Measurements from ENCODE around the gene GFY. TPM values are rescaled to one million over a fixed set of nuclear protein-coding genes. Genes with fewer than 3 reads are reported as not detected.

The GFY gene
- total and polyA plus RNA-seq, 2 donors (not counting 3 experiments of a cell fraction or from before 2014, with no cell fraction given): not detected

DNA sequence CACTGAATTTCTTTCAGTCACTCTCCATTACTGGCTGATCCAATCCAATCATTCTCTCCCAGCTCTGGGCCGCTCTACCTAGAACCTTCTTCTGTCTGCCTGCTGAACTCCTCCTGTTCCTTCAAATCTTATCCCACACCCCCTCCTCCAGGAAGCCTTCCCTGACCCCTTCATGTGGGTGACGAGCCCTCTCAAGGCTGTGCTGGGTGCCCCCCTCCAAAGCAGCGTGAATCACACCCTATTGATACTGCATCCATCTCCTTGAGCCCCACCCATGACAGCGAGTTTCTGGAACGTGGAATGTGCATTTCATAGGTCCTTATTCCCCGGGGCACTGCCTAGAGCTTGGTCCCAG lies 23.2 kb downstream of the GFY start:
- intact Hi-C loops (cut with micrococcal nuclease): no loop called here
- no peak overlapping the region for H3K4me2 ChIP-seq (ENCODE audit: insufficient read depth, low read length)
- DNase-seq (ENCODE audit: low read depth, low spot score) (no peak), FAIRE-seq (no peak)
- no peak overlapping the region for H3K4me3 ChIP-seq (replicated peaks in 1 of 3; ENCODE audit: insufficient read depth in 1 of 3, low read depth in 1 of 3, low read length in 3 of 3)
- H4K20me1 ChIP-seq (replicated peaks; ENCODE audit: control insufficient read depth, extremely low read depth, insufficient read depth, low read length): no peaks in the 10 kb centered on the region
- H3K79me2 ChIP-seq (ENCODE audit: control insufficient read depth, insufficient read depth, low read length): peaks cover 10% of the 10 kb centered on the region
- H3K36me3 ChIP-seq (ENCODE audit: control insufficient read depth in 2 of 2, extremely low read depth in 1 of 2, insufficient read depth in 2 of 2, low read length in 2 of 2): peaks cover 0 to 4% of the 10 kb centered on the region in 2 experiments
- dilution Hi-C loops (cut with MboI; ENCODE audit: extremely low pct_ligation_motif_present, low sequenced_read_pairs): no loop called here
- H3K27me3 ChIP-seq (ENCODE audit: control insufficient read depth in 2 of 2, insufficient read depth in 2 of 2, low read length in 2 of 2): no peaks in the 10 kb centered on the region
- H3K4me1 ChIP-seq (ENCODE audit: control insufficient read depth, extremely low read depth, insufficient read depth, low read length): peaks cover 5% of the 10 kb centered on the region
- no peak overlapping the region for H3K27ac ChIP-seq (ENCODE audit: insufficient read depth, low read depth, low read length)
- no peaks in the 10 kb centered on the region for H3K9me3 ChIP-seq (replicated peaks; ENCODE audit: control insufficient read depth, insufficient read depth, low read length)
- BruUV-seq (replicated peaks): no TSS peak
- CTCF ChIA-PET: no interaction called here
- H3K9ac ChIP-seq (replicated peaks; ENCODE audit: extremely low read depth, insufficient read depth, low read length): no peak overlapping the region
- no peak overlapping the region for H2AFZ ChIP-seq (ENCODE audit: low read depth, low read length)
- TF ChIP-seq GATA2 (IDR thresholded peaks at IDR 0.05; ENCODE audit: insufficient read depth, insufficient read length, low read depth, low read length) (no peak), MYC (IDR thresholded peaks at IDR 0.05; ENCODE audit: low read depth, low read length) (no peak), POLR2A (IDR thresholded peaks at IDR 0.05; ENCODE audit: low read depth, low read length) (no peak), EZH2 (IDR thresholded peaks at IDR 0.05; ENCODE audit: borderline replicate concordance, low read depth, low read length, severe bottlenecking) (no peak), JUN (IDR thresholded peaks at IDR 0.05; ENCODE audit: borderline replicate concordance, insufficient read depth, insufficient read length, low read depth) (no peak), MAX (IDR thresholded peaks at IDR 0.05; ENCODE audit: insufficient read depth, insufficient read length) (no peak), CTCF (IDR thresholded peaks at IDR 0.05; ENCODE audit: extremely low read depth in 1 of 2, insufficient read depth in 1 of 2, low read depth in 1 of 2, low read length in 2 of 2) (no peak), POLR2AphosphoS5 (IDR thresholded peaks at IDR 0.05; ENCODE audit: insufficient read depth, low read depth, low read length) (no peak), FOS (IDR thresholded peaks at IDR 0.05; ENCODE audit: borderline replicate concordance, insufficient read depth, low read length) (no peak)
- no peaks in the 10 kb centered on the region for H3K9me1 ChIP-seq (replicated peaks; ENCODE audit: control insufficient read depth, extremely low read depth, insufficient read depth, low read length)
- POLR2A ChIA-PET: no interaction called here

Measured in endothelial cell of umbilical vein (primary cell).